Stimulated activated CD8-positive, alpha-beta memory T cell treated with anti-CD3 and anti-CD28 coated beads, Interleukin-4, amount 100 ng/mL, for 48 hours (primary cell): Measurements from ENCODE around the gene COPZ1.
"Not testable (repeated sequence)": the region's sequence is repeated elsewhere in the genome, so short reads cannot be mapped to it uniquely, and the experiment has no call there.

ENCODE experiments used
- DNase-seq: peaks from one replicate; pipeline ENCODE4 v3.0.0-alpha.2; 2020

COPZ1 gene

DNA sequence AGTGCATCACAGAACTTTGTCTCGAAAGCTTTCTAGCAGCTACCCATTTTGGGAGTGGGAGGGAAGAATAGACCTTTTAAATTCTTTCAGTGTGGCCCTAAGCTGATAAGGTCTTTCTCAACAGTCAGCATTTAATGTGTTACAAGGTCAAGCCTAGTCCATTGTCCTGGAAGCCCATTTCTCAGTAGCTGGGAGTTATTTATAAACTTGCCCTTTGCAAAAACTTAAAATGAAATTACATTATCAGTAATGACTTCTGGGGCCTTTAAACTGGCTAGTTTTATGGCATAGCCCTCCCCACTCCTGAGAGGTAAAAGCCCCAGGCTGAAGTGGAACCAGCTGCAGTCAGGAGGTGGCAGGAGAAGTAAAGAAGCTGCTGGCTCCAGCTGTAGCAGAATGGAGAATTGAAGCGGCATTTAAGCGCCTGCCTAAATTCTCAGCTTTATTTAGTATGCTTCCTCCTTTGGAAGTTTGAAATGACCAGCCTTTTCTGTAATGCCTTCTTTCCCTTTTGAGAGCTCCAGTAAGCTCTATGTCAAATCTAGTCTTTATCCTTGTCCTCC lies 12.4 kb downstream of the COPZ1 start:
- DNase-seq = no peak

GRCh38 chr12:54337854-54338650 lies 13.1 kb downstream of the COPZ1 start:
- no peak for DNase-seq

GRCh38 chr12:54338698-54339296 lies 13.9 kb downstream of the COPZ1 start:
- DNase-seq = no peak

DNA sequence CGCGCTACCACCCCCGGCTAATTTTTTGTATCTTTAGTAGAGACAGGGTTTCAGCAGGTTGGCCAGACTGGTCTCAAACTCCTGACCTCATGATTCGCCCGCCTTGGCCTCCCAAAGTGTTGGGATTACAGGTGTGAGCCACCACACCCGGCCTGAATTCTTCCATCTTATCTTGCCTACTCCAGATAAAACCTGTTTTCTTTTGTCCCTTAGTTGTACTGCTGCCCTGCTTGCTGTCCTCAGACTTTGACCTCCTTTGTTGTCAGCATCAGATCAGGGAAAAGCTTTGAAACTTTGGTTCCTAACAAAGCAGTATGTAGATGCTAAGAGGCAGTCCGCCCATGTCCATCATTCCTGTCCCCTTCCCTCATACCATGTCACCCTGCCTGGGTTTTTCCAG lies 15.9 kb downstream of the COPZ1 start:
- DNase-seq = no peak

- no peak for DNase-seq
These were observed 16.7 kb downstream of the COPZ1 start for GRCh38 chr12:54341378-54342300.

- DNase-seq = no peak
These were observed 24.1 kb downstream of the COPZ1 start for GRCh38 chr12:54349036-54349435.

GRCh38 chr12:54349679-54350078 lies 24.7 kb downstream of the COPZ1 start:
- DNase-seq = no peak

DNA sequence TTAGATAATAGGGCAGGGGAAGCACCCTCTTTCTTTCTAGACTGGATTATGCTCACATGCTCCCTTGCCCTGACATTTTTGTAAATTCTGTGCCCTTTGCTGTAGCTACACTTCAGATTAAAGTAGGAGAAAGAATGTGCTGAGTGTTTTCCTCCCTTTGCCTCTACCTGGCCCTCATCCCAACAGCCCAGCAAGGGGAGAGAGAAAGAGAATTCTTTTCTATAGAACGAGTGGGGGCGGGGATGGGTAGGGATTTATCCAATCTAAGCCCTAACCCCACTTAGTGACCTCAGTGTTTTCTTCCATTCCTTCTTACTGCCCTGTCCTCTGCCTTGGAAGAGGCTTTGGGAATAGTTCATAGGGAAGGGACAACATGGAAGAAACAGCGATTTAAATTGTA lies 25.8 kb downstream of the COPZ1 start:
- no peak for DNase-seq

DNA sequence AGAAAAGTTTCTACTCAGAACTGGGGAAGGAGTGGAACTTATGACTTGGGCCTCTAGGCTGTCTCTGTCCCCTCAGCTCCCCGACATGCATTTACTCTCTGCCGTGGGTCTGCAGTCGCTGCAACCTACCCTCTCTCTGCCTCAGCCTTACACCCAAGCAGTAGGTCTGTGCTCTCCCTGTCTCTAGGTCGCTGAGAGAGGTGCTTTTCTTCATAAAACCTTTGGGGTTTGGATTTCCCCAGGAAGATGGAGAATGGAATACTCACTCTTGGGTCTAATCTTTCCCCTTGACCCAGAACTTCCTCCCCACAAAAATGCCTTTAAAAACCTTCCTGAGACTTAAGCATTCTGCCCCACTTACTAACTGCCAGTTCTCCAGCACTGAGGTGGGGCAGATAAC lies 26.4 kb downstream of the COPZ1 start:
- DNase-seq = no peak

GRCh38 chr12:54352022-54352531 lies 27.1 kb downstream of the COPZ1 start:
- peak; percentile 63 for DNase-seq

DNA sequence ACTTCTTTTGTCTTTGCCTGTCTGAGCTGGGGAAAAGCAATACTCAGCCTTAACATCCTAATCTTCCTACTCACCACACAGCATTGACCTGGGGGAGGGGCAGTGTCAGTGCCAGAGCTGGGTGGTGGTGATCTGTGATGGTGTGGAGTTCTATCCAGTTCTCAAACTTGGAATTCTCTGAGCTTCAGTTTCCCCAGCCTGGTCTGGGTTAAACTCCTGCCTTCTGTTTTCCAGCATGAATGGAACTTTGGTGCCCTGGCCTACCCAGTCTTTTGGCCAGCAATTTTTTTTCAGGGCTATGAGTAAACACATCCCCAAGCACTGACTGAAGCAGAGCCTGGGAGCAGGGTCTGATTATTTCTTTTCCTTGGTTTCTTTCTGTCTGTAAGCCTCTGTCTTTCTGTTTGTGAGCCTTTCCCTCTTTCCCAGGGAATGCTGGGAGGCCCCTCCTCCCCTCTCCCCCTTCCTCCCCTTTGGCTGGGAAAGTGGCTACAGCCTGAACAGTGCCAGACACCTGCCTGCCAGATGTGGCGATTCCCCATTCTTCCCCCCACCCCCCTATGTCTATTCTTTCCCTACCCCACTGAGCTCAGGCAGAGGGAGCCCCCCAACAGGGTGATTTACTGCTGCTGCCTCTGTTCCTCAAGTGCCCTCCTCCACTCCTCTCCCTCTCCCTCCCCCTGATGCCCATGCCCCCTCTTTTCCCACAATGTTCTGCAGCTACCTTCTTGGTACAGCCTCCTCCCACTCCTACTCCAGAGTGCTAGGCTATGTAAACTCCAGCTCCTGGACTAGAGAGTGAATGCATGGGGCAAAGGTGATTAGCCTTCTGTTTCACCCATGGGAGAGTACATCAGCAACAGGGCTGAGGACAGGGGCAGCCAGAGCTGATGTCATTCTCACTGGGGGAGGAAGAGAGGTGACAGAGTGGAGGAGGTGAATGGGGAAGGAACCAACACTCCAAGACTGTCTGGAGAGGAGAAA lies 28.3 kb downstream of the COPZ1 start:
- no peak for DNase-seq

DNA sequence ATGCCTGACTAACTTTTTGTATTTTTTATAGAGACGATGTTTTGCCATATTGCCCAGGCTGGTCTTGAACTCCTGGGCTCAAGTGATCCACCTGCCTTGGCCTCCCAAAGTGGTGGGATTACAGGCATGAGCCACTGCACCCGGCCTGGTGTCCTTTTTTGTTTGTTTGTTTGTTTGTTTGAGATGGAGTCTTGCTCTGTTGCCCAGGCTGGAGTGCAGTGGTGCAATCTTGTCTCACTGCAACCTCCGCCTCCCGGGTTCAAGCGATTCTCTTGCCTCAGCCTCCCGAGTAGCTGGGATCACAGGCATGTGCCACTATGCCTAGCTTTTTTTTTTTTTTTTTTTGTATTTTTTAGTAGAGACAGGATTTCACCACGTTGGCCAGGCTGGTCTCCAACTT lies 29.3 kb downstream of the COPZ1 start:
- not testable (repeated sequence) for DNase-seq

DNA sequence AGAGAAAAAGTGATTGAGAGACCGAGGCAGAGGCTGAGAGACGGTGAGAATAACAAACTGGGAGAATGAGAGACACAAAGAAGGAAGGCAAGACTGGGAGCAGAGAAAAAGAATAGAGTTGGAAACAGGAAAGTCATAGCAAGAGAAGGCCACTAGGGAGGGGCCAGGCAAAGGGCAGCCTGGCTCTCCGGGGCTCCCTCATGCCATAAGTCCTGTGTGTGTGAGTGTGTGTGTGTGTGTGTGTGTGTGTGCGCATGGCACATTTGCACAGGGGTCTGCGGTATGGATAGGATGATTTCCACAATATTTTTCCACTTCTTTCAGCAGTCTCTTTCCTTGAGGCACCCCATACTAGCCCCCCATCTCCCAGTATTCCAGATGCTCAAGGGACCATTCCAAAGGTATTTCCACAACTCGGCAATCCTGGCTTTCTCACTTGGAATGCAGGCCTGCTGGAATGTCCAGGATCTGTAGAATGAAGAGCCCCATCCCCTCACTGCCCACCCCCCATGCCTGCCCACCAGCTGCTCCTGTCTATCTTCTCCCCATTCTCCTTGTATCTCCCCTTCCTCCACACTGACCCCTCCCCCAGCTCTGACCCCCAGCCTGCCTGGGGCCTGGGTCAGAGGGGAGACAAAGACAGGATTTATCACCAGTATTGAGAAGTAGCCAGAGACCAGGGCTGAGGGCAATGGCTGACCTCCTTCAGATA lies 30.3 kb downstream of the COPZ1 start:
- no peak for DNase-seq

GRCh38 chr12:54356228-54356627 lies 31.3 kb downstream of the COPZ1 start:
- no peak for DNase-seq

GRCh38 chr12:54356951-54357356 lies 32.0 kb downstream of the COPZ1 start:
- DNase-seq = no peak

GRCh38 chr12:54357506-54358190 lies 32.7 kb downstream of the COPZ1 start:
- no peak for DNase-seq

DNA sequence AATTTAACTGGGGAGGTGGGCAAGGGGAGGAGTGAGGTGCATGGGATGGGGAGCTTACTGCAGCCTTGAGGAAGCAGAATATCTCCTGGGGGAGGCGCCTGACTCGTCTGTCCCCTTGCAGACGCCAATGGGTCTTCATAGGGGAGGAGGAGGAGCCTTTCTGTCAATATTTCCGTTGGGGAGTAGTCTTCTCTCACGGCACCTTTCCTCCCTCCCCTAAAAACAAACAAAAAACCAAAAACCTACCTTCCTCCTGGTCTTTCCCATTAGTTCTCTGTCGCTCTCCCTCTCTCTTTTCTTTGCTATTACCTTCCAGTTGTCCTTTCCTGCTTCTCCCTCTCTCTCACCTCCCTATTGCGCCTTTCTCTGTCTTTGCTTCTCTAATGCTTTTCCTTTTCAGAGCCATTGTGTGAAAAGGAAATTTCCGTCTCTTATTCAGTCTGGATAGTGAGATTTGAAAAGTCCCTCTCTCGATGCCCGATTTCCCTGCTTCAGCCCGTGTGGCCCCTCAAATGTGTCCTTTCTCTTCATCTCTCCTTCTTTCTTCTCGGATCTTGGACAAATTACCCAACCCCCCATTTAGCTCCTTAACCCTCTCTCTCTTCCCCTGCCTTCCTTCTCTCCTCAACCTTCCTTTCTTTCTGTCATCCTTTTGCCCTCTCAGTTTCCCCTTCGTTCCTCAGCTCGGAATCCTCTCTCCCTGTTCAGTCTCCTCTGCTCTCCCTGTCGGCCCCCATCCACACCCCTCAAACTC lies 33.4 kb downstream of the COPZ1 start:
- DNase-seq = no peak

DNA sequence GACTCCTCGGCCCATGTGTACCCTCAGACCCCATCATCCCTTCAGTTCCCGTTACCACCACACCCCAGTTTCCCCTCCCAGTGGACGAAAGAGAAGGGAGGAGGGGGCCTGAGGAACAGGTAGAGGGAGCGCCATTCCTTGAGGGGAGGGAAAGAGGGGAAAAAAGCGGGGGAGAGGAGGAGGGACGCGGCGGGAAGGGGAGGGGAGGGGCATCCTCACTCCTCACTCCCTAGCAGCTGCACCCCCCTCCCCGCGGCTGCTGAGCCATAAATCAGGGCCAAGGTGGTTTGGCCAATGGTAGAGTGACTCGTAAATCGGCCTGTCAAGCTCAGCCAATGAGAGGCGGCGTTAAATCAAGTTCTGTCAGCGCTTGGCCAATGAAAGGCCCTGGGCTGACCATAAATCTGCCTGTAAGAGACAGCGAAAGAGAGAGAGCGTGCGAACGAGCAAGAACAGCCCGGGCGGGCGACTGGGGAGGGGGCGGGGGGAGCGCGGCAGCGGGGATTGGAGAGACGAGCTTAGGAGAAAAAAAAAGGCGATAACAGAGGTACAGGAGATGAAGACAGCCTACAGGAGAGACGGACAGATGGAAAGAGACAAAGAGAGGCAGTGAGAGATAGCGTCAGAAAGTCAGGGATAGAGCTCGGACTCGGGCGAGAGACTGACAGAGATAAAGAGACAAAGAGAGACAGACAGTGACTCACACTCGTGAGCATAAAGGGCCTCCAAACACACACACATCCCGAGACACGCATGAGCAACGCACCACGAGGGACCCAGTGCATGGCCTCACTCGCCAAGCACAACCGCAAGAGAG lies 34.2 kb downstream of the COPZ1 start:
- DNase-seq = peak; percentile 91
